Astrocyte of the spinal cord (primary cell): Measurements from ENCODE around the gene PLAAT2.
"Not testable (repeated sequence)": the region's sequence is repeated elsewhere in the genome, so short reads cannot be mapped to it uniquely, and the experiment has no call there.

Experiments
- DNase-seq: peaks from one replicate; pipeline ENCODE4 v3.0.0; 2011; ENCODE audit warnings: low read depth, low spot score
- H3K4me3 ChIP-seq: 2 replicates; pipeline ENCODE4 v1.5.1; 2011; ENCODE audit warnings: low read depth, mild to moderate bottlenecking, low read length, moderate library complexity
- in situ Hi-C: cut with HindIII; loops from 2 replicates; pipeline ENCODE4 v1.10.0; 2017; ENCODE audit warnings: low sequenced_read_pairs
- TF ChIP-seq, protein P1 (sequence below): IDR thresholded peaks from 2 replicates; pipeline ENCODE4 v1.5.1; 2012; ENCODE audit warnings: low read depth, mild to moderate bottlenecking, low read length, inconsistent platforms

PLAAT2 gene

DNA sequence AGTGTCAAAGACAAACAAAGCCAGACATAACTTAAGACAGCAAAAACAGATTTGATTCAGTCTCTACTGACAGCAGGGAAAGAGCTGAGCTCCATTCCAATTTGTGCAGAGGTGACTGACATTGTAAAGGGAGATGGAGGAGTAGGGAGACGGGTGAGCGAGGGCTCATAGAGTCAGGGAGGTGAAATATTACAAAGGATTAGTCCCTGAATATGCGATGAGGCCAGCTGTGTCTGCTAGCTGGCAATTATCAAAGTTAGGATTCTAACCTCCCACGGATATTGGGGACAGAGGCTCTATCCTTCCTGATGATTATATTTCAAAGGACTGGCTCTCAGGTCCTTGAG is 8.3 kb downstream of the PLAAT2 start:
- in situ Hi-C loops = no loop called here
- TF ChIP-seq, protein P1, sequence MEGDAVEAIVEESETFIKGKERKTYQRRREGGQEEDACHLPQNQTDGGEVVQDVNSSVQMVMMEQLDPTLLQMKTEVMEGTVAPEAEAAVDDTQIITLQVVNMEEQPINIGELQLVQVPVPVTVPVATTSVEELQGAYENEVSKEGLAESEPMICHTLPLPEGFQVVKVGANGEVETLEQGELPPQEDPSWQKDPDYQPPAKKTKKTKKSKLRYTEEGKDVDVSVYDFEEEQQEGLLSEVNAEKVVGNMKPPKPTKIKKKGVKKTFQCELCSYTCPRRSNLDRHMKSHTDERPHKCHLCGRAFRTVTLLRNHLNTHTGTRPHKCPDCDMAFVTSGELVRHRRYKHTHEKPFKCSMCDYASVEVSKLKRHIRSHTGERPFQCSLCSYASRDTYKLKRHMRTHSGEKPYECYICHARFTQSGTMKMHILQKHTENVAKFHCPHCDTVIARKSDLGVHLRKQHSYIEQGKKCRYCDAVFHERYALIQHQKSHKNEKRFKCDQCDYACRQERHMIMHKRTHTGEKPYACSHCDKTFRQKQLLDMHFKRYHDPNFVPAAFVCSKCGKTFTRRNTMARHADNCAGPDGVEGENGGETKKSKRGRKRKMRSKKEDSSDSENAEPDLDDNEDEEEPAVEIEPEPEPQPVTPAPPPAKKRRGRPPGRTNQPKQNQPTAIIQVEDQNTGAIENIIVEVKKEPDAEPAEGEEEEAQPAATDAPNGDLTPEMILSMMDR = no peak

DNA sequence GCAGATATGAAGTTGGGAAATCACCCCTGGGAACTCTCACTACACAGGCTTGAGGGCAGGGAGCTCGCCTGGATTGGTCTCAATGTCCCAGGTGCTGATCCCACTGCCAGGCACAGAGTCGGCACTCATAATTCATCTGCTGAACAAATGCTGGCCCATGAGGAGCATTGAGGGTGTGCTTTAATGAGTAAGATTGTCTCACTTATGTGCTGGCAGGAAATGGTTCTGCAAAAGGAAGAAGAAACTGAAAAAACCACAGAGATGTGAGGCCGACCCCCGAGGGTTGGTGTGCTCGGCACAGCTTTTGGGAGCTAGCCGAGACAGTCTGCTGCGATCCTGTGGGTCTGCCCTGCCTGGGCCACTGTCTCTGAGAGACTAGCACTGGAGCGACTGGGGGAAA is 9.4 kb downstream of the PLAAT2 start:
- TF ChIP-seq, protein P1 = no peak
- H3K4me3 ChIP-seq = no peak overlapping the region
- in situ Hi-C loops = no loop called here
- DNase-seq = no peak

More for the DNA sequence above, 8.3 kb downstream of the PLAAT2 start:
- no peak for DNase-seq
- H3K4me3 ChIP-seq = no peak overlapping the region

DNA sequence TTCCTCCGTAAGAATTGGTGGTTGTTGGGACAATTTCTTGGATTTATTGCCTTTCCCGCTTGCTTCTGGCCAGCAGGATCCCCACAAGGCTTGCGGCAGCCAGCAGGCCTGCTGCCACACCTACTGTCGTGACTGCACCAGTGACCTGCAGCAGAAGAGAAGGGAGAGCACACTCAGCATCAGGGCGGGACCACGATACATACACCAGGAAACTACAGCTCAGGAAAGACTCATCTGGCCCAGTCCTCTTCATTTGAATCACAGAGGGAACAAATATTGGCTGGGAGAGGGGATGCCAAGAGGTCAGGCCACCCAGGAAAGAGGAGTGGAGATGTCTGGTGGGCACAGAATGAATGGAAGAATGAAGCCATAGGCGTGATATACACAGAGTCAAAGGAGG is 10.3 kb downstream of the PLAAT2 start:
- no peak overlapping the region for H3K4me3 ChIP-seq
- no peak for DNase-seq
- TF ChIP-seq, protein P1 = no peak
- in situ Hi-C loops = no loop called here

DNA sequence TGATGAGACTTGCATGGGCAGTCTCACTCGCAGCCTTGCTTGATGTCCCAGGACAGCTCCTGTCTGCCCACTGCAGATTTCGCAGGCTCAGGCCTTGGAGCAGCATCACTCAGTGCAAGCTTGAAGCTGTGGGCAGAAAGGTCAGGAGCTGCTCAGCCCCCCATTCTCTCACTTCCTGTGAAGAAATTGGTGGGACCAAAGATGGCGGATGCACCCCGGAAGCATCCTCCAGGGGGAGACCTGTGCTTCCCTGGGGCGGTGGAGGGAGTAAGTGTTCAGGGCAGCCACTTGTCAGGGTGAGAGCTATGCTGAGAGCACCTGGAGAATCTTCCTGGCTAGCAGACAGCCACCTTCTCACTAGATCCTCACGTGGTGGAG is 11.3 kb downstream of the PLAAT2 start:
- TF ChIP-seq, protein P1 = no peak
- no peak for DNase-seq
- in situ Hi-C loops = no loop called here
- no peak overlapping the region for H3K4me3 ChIP-seq

DNA sequence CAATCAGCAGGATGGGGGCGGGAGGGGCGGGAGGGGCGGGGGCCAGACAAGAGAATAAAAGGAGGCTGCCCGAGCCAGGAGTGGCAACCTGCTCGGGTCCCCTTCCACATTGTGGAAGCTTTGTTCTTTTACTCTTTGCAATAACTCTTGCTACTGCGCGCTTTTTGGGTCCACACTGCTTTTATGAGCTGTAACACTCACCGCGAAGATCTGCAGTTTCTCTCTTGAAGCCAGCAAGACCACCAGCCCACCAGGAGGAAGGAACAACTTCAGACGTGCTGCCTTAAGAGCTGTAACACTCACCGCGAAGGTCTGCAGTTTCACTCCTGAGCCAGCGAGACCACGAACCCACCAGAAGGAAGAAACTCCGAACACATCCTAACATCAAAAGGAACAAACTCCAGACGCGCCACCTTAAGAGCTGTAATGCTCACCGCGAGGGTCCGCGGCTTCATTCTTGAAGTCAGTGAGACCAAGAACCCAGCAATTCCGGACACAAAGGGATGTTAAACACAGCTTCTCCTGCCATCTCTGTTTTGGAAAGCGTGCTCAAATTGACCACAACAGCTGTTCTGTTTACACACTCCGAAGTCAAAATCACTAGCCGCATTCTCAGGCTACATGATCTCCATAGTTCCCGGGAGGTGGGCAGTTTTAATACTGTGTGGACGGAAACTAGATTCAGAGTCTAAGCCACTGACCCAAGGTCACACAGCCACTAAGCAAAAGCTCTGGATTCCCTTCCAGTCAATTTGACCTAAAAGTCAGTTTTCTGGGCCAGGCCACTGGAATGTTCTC is 11.9 kb downstream of the PLAAT2 start:
- TF ChIP-seq, protein P1 = no peak
- H3K4me3 ChIP-seq = no peak overlapping the region
- in situ Hi-C loops = no loop called here
- DNase-seq = no peak

DNA sequence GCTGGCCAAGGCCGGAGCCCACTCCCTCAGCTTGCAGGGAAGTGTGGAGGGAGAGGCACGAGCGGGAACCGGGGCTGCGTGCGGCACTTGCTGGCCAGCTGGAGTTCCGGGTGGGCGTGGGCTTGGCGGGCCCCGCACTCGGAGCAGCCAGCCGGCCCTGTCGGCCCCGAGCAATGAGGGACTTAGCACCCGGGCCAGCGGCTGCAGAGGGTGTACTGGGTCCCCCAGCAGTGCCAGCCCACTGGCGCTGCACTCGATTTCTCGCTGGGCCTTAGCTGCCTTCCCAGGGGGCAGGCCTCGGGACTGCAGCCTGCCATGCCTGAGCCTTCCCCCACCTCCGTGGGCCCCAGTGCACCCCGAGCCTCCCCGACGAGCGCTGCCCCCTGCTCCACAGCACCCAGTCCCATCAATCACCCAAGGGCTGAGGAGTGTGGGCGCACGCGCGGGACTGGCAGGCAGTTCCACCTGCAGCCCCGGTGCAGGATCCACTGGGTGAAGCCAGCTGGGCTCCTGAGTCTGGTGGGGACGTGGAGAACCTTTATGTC is 13.0 kb downstream of the PLAAT2 start:
- H3K4me3 ChIP-seq, DNase-seq, in situ Hi-C loops: not testable (repeated sequence)

DNA sequence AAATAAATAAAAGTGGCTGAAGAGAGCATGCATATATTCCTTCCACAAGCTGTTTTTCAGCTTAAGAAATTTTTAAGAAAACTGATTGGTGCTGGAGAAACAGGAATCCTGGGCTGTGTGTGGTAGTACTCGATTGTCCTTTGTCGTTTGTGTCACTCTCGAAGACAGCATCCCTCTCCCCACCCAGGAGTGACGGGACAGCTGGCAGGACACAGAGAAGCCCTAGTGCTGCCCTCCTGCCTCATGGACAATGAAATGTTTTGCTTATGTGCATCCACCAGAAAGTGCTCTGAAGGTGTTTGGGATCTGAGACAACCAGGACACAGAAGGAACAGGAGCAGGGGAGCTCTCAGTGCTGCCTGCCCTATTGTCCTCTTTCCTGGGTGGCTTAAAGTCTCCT is 13.8 kb downstream of the PLAAT2 start:
- DNase-seq = no peak
- in situ Hi-C loops = no loop called here
- TF ChIP-seq, protein P1 = no peak

More for the DNA sequence above, 13.8 kb downstream of the PLAAT2 start:
- no peak overlapping the region for H3K4me3 ChIP-seq
